Measurements from ENCODE around the gene SNX20. TPM values are rescaled to one million over a fixed set of nuclear protein-coding genes. Genes with fewer than 3 reads are reported as not detected.

Gene SNX20
- total RNA-seq, 1 experiment from 2014 or later, result 0.10 TPM

DNA sequence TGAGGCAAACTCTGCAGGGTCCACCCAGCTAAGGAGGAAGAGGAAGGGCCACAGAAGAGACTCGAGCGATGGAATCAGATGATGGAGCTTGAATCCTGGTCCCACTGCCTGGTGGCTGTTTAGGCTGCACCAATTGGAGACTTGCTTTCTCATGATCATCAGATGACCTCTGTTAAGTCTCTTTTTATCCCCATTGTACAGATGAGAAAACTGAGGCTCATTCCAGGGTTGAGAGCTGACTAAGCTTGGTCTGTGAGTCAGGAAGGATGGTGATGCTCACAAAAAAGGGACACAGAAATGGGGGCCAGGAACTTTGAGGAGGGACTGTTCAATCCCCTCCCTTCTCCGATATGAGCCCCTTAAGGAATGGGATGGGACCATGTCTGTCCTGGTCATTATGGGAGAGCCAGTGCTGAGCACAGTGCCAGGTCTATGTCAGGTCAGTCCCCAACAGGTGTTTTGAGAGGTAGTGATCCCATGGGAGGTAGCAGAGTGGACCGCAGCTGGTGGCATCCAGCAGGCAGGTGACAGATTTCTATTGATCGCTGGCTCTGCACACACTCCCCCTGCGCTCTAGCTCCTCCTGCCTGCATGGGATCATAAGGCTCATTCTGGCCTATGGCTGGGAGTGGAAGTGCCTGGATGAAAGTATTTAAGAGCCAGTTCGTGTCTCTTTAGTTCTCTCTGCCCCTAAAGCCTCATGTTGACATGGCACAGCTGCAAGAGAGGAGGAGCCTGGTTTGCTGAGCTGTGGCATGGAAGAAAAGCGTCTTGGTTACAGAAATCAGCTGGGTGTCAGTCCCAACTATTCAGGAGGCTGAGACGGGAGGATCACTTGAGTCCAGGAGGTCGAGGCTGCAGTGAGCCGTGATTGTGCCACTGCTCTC is 27.2 kb downstream of the SNX20 start:
- no peak overlapping the region for H3K4me3 ChIP-seq (ENCODE audit: low read depth in 2 of 2, low read length in 2 of 2)
- H3K36me3 ChIP-seq (ENCODE audit: control insufficient read depth, insufficient read depth, low read length), result no peaks in the 10 kb centered on the region
- no peaks in the 10 kb centered on the region for H3K27me3 ChIP-seq (ENCODE audit: control insufficient read depth, insufficient read depth, low read length)
- TF ChIP-seq TCF7L2 (IDR thresholded peaks at IDR 0.05; ENCODE audit: low read depth, low read length) (no peak), POLR2AphosphoS5 (IDR thresholded peaks at IDR 0.05; ENCODE audit: low read depth, low read length) (no peak), SIN3A (IDR thresholded peaks at IDR 0.05; ENCODE audit: borderline replicate concordance, insufficient read depth, low read depth, low read length) (no peak), REST (IDR thresholded peaks at IDR 0.05; ENCODE audit: insufficient read depth in 1 of 2, low read depth in 2 of 2, low read length in 1 of 2) (no peak)
- TF ChIP-seq, protein P1, sequence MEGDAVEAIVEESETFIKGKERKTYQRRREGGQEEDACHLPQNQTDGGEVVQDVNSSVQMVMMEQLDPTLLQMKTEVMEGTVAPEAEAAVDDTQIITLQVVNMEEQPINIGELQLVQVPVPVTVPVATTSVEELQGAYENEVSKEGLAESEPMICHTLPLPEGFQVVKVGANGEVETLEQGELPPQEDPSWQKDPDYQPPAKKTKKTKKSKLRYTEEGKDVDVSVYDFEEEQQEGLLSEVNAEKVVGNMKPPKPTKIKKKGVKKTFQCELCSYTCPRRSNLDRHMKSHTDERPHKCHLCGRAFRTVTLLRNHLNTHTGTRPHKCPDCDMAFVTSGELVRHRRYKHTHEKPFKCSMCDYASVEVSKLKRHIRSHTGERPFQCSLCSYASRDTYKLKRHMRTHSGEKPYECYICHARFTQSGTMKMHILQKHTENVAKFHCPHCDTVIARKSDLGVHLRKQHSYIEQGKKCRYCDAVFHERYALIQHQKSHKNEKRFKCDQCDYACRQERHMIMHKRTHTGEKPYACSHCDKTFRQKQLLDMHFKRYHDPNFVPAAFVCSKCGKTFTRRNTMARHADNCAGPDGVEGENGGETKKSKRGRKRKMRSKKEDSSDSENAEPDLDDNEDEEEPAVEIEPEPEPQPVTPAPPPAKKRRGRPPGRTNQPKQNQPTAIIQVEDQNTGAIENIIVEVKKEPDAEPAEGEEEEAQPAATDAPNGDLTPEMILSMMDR (IDR thresholded peaks at IDR 0.05), result no peak
- POLR2A ChIA-PET, result no interaction called here
- BruUV-seq (replicated peaks), result no TSS peak
- H3K9me3 ChIP-seq (ENCODE audit: control insufficient read depth, insufficient read depth, low read depth, low read length), result no peaks in the 10 kb centered on the region
- no peak for ATAC-seq
- in situ Hi-C loops (cut with HindIII; ENCODE audit: low pct_unique_long_range_greater_than_20kb, low sequenced_read_pairs) (no loop called here), intact Hi-C loops (cut with micrococcal nuclease; ENCODE audit: unreplicated experiment) (no loop called here)
- DNase-seq (ENCODE audit: low read depth, low spot score), result no peak
- CTCF ChIA-PET, result no interaction called here
- no peak overlapping the region for H3K27ac ChIP-seq (ENCODE audit: low read length)
- H3K4me1 ChIP-seq (ENCODE audit: control insufficient read depth, insufficient read depth, low read length), result no peaks in the 10 kb centered on the region

DNA sequence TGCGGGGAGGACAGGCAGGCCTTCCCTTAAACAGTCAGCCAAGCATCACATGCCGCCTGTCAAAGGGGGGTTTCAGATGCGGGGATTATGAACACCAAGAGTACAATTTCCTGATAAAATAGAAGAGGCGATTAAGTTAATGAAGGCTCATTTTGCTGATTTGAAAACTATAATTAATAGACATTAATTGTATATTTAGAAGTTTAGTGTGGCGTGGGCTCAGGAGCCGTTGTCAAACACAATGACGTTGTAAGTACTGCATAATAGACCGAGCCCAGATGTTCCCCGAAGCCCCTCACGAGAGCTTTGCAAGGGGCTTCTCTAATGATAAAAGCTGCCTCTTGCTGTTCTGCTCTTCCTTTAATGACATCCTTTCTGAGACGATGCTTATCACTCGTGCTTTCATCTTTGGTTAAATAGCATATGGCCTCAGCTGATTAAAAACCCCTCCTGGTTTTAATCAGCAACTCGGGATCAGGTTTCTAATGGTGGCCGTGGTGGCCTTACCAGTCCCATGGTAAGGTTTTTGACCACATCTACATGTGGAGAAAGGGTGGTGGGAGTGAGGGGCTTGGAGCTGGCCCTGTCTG is 28.2 kb downstream of the SNX20 start:
- no peaks in the 10 kb centered on the region for H3K27me3 ChIP-seq (ENCODE audit: control insufficient read depth, insufficient read depth, low read length)
- no peak overlapping the region for H3K4me3 ChIP-seq (ENCODE audit: low read depth in 2 of 2, low read length in 2 of 2)
- in situ Hi-C loops (cut with HindIII; ENCODE audit: low pct_unique_long_range_greater_than_20kb, low sequenced_read_pairs), result no loop called here
- ATAC-seq, result no peak
- no peaks in the 10 kb centered on the region for H3K4me1 ChIP-seq (ENCODE audit: control insufficient read depth, insufficient read depth, low read length)
- H3K9me3 ChIP-seq (ENCODE audit: control insufficient read depth, insufficient read depth, low read depth, low read length), result no peaks in the 10 kb centered on the region
- intact Hi-C loops (cut with micrococcal nuclease; ENCODE audit: unreplicated experiment), result no loop called here
- no peak for DNase-seq (ENCODE audit: low read depth, low spot score)
- TF ChIP-seq POLR2AphosphoS5 (IDR thresholded peaks at IDR 0.05; ENCODE audit: low read depth, low read length), result no peak
- TF ChIP-seq SIN3A (IDR thresholded peaks at IDR 0.05; ENCODE audit: borderline replicate concordance, insufficient read depth, low read depth, low read length), result no peak
- TF ChIP-seq REST (IDR thresholded peaks at IDR 0.05; ENCODE audit: insufficient read depth in 1 of 2, low read depth in 2 of 2, low read length in 1 of 2), result no peak
- TF ChIP-seq TCF7L2 (IDR thresholded peaks at IDR 0.05; ENCODE audit: low read depth, low read length), result no peak
- TF ChIP-seq, protein P1 (IDR thresholded peaks at IDR 0.05), result no peak
- no TSS peak for BruUV-seq (replicated peaks)
- POLR2A ChIA-PET, result no interaction called here
- no peaks in the 10 kb centered on the region for H3K36me3 ChIP-seq (ENCODE audit: control insufficient read depth, insufficient read depth, low read length)
- H3K27ac ChIP-seq (ENCODE audit: low read length), result no peak overlapping the region
- CTCF ChIA-PET, result no interaction called here
